Tibial nerve (tissue), 4 donors: ENCODE data around the gene XRCC4.

Experiments used
- CTCF ChIP-seq, 5 experiments: fragments of 200-600 bp in 3 of 5; fragments of 450-650 bp in 2 of 5; sonication (generic) in 3 of 5; IDR thresholded peaks; one replicate each; pipeline ENCODE4 v1.5.1; 2016 to 2019; ENCODE audit warnings: antibody characterized with exemption in 5 of 5, mild to moderate bottlenecking in 3 of 5, moderate library complexity in 2 of 5
- EP300 ChIP-seq, 2 donors: sonication (generic); formaldehyde crosslinking; IDR thresholded peaks; one replicate each; pipeline ENCODE4 v1.6.1; 2017; ENCODE audit warnings: antibody characterized with exemption in 2 of 2, mild to moderate bottlenecking in 1 of 2
- POLR2A ChIP-seq, 2 donors: fragments of 450-650 bp; IDR thresholded peaks; one replicate each; pipeline ENCODE4 v1.6.1; 2017; ENCODE audit warnings: antibody characterized with exemption in 2 of 2, mild to moderate bottlenecking in 2 of 2, moderate library complexity in 2 of 2

- no peak for TF ChIP-seq POLR2A (IDR thresholded peaks at IDR 0.05)
- TF ChIP-seq CTCF (IDR thresholded peaks at IDR 0.05) = no peak
- TF ChIP-seq EP300 (IDR thresholded peaks at IDR 0.05) = no peak
Observed at GRCh38 chr5:83277953-83278352, 200.6 kb downstream of the XRCC4 start.
